MM.1S (cell line): ENCODE data around the gene CHSY3.

Source experiments
- EZH2 ChIP-seq: fragments of 300-600 bp; sonication (generic); optimal IDR thresholded peaks from 2 replicates; pipeline ENCODE3; 2017; ENCODE audit warnings: low read depth, mild to moderate bottlenecking, antibody characterized with exemption, low read length, mixed read lengths
- TF ChIP-seq, protein P1 (sequence below): fragments of 300-600 bp; sonication (generic); IDR thresholded peaks from 2 replicates; pipeline ENCODE4 v1.5.1; 2016; ENCODE audit warnings: antibody characterized with exemption, low read length, mixed read lengths

- TF ChIP-seq, protein P1, sequence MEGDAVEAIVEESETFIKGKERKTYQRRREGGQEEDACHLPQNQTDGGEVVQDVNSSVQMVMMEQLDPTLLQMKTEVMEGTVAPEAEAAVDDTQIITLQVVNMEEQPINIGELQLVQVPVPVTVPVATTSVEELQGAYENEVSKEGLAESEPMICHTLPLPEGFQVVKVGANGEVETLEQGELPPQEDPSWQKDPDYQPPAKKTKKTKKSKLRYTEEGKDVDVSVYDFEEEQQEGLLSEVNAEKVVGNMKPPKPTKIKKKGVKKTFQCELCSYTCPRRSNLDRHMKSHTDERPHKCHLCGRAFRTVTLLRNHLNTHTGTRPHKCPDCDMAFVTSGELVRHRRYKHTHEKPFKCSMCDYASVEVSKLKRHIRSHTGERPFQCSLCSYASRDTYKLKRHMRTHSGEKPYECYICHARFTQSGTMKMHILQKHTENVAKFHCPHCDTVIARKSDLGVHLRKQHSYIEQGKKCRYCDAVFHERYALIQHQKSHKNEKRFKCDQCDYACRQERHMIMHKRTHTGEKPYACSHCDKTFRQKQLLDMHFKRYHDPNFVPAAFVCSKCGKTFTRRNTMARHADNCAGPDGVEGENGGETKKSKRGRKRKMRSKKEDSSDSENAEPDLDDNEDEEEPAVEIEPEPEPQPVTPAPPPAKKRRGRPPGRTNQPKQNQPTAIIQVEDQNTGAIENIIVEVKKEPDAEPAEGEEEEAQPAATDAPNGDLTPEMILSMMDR, result no peak
- TF ChIP-seq EZH2, result no peak
Measured at GRCh38 chr5:129945774-129946270, 41.6 kb downstream of the CHSY3 start.
